H9 (cell line): ENCODE measurements around the gene TMEM106C. TPM values are rescaled to one million over a fixed set of nuclear protein-coding genes. Genes with fewer than 3 reads are reported as not detected.

Source experiments
- DNase-seq: peaks from one replicate; pipeline ENCODE4 v3.0.0-alpha.2; 2017
- H2AFZ ChIP-seq: one replicate; pipeline ENCODE4 v1.6.1; 2013; ENCODE audit warnings: mild to moderate bottlenecking, low read length, control low read depth, moderate library complexity
- H2AK5ac ChIP-seq: 2 replicates; pipeline ENCODE4 v1.6.1; 2013; ENCODE audit warnings: low read length, control low read depth, mixed read lengths; ENCODE audit not compliant: insufficient read length
- H2BK120ac ChIP-seq: one replicate; pipeline ENCODE4 v1.6.1; 2013; ENCODE audit warnings: low read depth, mild to moderate bottlenecking, low read length, control low read depth, inconsistent platforms; ENCODE audit not compliant: poor library complexity, severe bottlenecking
- H2BK12ac ChIP-seq: 2 replicates; pipeline ENCODE4 v1.6.1; 2013; ENCODE audit warnings: low read length, control low read depth, mixed read lengths, low read depth; ENCODE audit not compliant: insufficient read length
- H2BK15ac ChIP-seq: 2 replicates; pipeline ENCODE4 v1.6.1; 2013; ENCODE audit warnings: low read depth, low read length, control low read depth
- H2BK20ac ChIP-seq: one replicate; pipeline ENCODE4 v1.6.1; 2013; ENCODE audit warnings: low read depth, mild to moderate bottlenecking, low read length, control low read depth, inconsistent platforms; ENCODE audit not compliant: poor library complexity, severe bottlenecking
- H2BK5ac ChIP-seq: 2 replicates; pipeline ENCODE4 v1.6.1; 2013; ENCODE audit warnings: low read length, control low read depth, mixed read lengths; ENCODE audit not compliant: insufficient read length
- H3K14ac ChIP-seq: 2 replicates; pipeline ENCODE4 v1.6.1; 2013; ENCODE audit warnings: low read length, control low read depth; ENCODE audit not compliant: insufficient read depth
- H3K18ac ChIP-seq: 2 replicates; pipeline ENCODE4 v1.6.1; 2013; ENCODE audit warnings: low read depth, mild to moderate bottlenecking, mixed read lengths, low read length, control low read depth; ENCODE audit not compliant: insufficient read length
- H3K23ac ChIP-seq: 2 replicates; pipeline ENCODE4 v1.6.1; 2013; ENCODE audit warnings: low read length, control low read depth, mixed read lengths, low read depth; ENCODE audit not compliant: insufficient read length
- H3K23me2 ChIP-seq: 2 replicates; pipeline ENCODE4 v1.6.1; 2013; ENCODE audit warnings: low read depth, mild to moderate bottlenecking, mixed read lengths, low read length, control low read depth; ENCODE audit not compliant: insufficient read length, poor library complexity, severe bottlenecking
- H3K27ac ChIP-seq: 2 replicates; pipeline ENCODE4 v1.5.1; 2013; ENCODE audit warnings: low read length, control low read depth, mixed read lengths, low read depth; ENCODE audit not compliant: insufficient read length
- H3K27me3 ChIP-seq: 2 replicates; pipeline ENCODE4 v1.6.1; 2013; ENCODE audit warnings: low read length, control low read depth, inconsistent platforms; ENCODE audit not compliant: insufficient read depth
- H3K4ac ChIP-seq: 2 replicates; pipeline ENCODE4 v1.6.1; 2013; ENCODE audit warnings: low read depth, mild to moderate bottlenecking, control low read depth, inconsistent platforms, low read length, moderate library complexity
- H3K4me1 ChIP-seq: 2 replicates; pipeline ENCODE4 v1.6.1; 2013; ENCODE audit warnings: low read length, control low read depth, inconsistent platforms; ENCODE audit not compliant: insufficient read depth
- H3K4me2 ChIP-seq: 2 replicates; pipeline ENCODE4 v1.6.1; 2013; ENCODE audit warnings: low read length, control low read depth, mixed read lengths; ENCODE audit not compliant: insufficient read length, insufficient read depth
- H3K56ac ChIP-seq: 2 replicates; pipeline ENCODE4 v1.6.1; 2013; ENCODE audit warnings: low read depth, mild to moderate bottlenecking, mixed read lengths, low read length, control low read depth; ENCODE audit not compliant: insufficient read length
- H3K79me1 ChIP-seq: 2 replicates; pipeline ENCODE4 v1.6.1; 2013; ENCODE audit warnings: low read depth, mild to moderate bottlenecking, moderate library complexity, low read length, control low read depth, inconsistent platforms; ENCODE audit not compliant: insufficient read depth, poor library complexity, severe bottlenecking
- H3K79me2 ChIP-seq: 2 replicates; pipeline ENCODE4 v1.6.1; 2013; ENCODE audit warnings: low read length, control low read depth, inconsistent platforms; ENCODE audit not compliant: insufficient read depth
- H3K9ac ChIP-seq: 2 replicates; pipeline ENCODE4 v1.6.1; 2013; ENCODE audit warnings: low read length, control low read depth, mixed read lengths; ENCODE audit not compliant: insufficient read length; ENCODE audit errors: extremely low read depth
- H3K9me3 ChIP-seq: one replicate; pipeline ENCODE4 v1.6.1; 2013; ENCODE audit warnings: low read depth, low read length, inconsistent platforms; ENCODE audit not compliant: control insufficient read depth
- H3T11ph ChIP-seq: one replicate; pipeline ENCODE4 v1.6.1; 2013; ENCODE audit warnings: mild to moderate bottlenecking, low read length, control low read depth, inconsistent platforms
- H4K20me1 ChIP-seq: one replicate; pipeline ENCODE4 v1.6.1; 2013; ENCODE audit not compliant: control insufficient read depth, insufficient read length, insufficient read depth
- H4K5ac ChIP-seq: 2 replicates; pipeline ENCODE4 v1.6.1; 2013; ENCODE audit warnings: low read depth, mild to moderate bottlenecking, mixed read lengths, low read length, control low read depth; ENCODE audit not compliant: insufficient read length
- H4K8ac ChIP-seq: replicated peaks from 2 replicates; pipeline ENCODE4 v1.6.1; 2013; ENCODE audit warnings: low read length, control low read depth, mixed read lengths, low read depth; ENCODE audit not compliant: insufficient read length
- H4K91ac ChIP-seq: 2 replicates; pipeline ENCODE4 v1.6.1; 2013; ENCODE audit warnings: low read depth, mild to moderate bottlenecking, moderate library complexity, mixed read lengths, low read length, control low read depth; ENCODE audit not compliant: insufficient read length
- H3K27ac Mint-ChIP-seq, 3 experiments: 2 replicates in 2 of 3; 3 replicates in 1 of 3; pipeline ENCODE4 v1.8.0; 2020 to 2021; ENCODE audit warnings: mixed read lengths in 3 of 3, mild to moderate bottlenecking in 1 of 3, moderate library complexity in 1 of 3
- H3K27me3 Mint-ChIP-seq: 2 replicates; pipeline ENCODE4 v1.8.0; 2021; ENCODE audit warnings: low read depth, mild to moderate bottlenecking, moderate library complexity, mixed read lengths
- H3K36me3 Mint-ChIP-seq, 3 experiments: 2 replicates in 2 of 3; 3 replicates in 1 of 3; pipeline ENCODE4 v1.8.0; 2020 to 2021; ENCODE audit warnings: low read depth in 3 of 3, mixed read lengths in 3 of 3; ENCODE audit not compliant: insufficient read depth in 1 of 3
- H3K4me1 Mint-ChIP-seq, 2 experiments: 2 replicates each; pipeline ENCODE4 v1.8.0; 2020; ENCODE audit warnings: mixed read lengths in 2 of 2
- H3K4me3 Mint-ChIP-seq, 2 experiments: 2 replicates in 1 of 2; 3 replicates in 1 of 2; pipeline ENCODE4 v1.8.0; 2020 to 2021; ENCODE audit warnings: mild to moderate bottlenecking in 2 of 2, mixed read lengths in 2 of 2, moderate library complexity in 1 of 2
- H3K9me3 Mint-ChIP-seq, 2 experiments: 2 replicates in 1 of 2; 3 replicates in 1 of 2; pipeline ENCODE4 v1.8.0; 2020; ENCODE audit warnings: mild to moderate bottlenecking in 2 of 2, mixed read lengths in 2 of 2, moderate library complexity in 1 of 2
- CTCF ChIP-seq: fragments of 200-600 bp; sonication (generic); conservative IDR thresholded peaks from 3 replicates; pipeline ENCODE4 v1.8.0; 2021; ENCODE audit warnings: antibody characterized with exemption, mild to moderate bottlenecking
- WGBS: extraction: QIAGEN DNeasy Blood & Tissue Kit; methylation state at CpG from one replicate; pipeline ENCODE4 v1.1.7; 2013; ENCODE audit warnings: missing lambda C conversion rate, low lambda C conversion rate, mixed read lengths; ENCODE audit not compliant: insufficient read length; ENCODE audit errors: extremely low coverage; 5-methylcytosine and 5-hydroxymethylcytosine counted together
- total RNA-seq: library from RNA; stranded (reverse); gene quantifications from 2 replicates; pipeline ENCODE4 v1.2.1, GENCODE V29; 2021

The TMEM106C gene
- total RNA-seq, 1 experiment from 2014 or later = 43.7 TPM

GRCh38 chr12:47965581-47965980 lies 2.2 kb downstream of the TMEM106C start:
- H3K79me1 ChIP-seq = no peaks in the 10 kb centered on the region
- H3K79me2 ChIP-seq = no peaks in the 10 kb centered on the region
- H2BK5ac ChIP-seq = no peak overlapping the region
- H3K9ac ChIP-seq = no peak overlapping the region
- no peak for TF ChIP-seq CTCF
- Mint-ChIP-seq H3K36me3 (peaks cover 8 to 24% (median 9%) of the 10 kb centered on the region in 3 experiments), H3K9me3 (peaks cover 8 to 9% of the 10 kb centered on the region in 2 experiments; a peak in 4 of 5 replicates), H3K4me1 (peaks cover 20 to 25% of the 10 kb centered on the region in 2 experiments), H3K4me3 (no peak overlapping the region; a peak in 1 of 5 replicates), H3K27ac (no peak overlapping the region), H3K27me3 (peaks cover 53% of the 10 kb centered on the region)
- no CpG with 5 or more reads among the region's 3 CpGs for WGBS
- H2BK120ac ChIP-seq = no peak overlapping the region
- H3K4me2 ChIP-seq = no peak overlapping the region
- no peak overlapping the region for H2BK20ac ChIP-seq
- H3T11ph ChIP-seq = no peak overlapping the region
- H2BK15ac ChIP-seq = no peak overlapping the region
- no peaks in the 10 kb centered on the region for H3K4me1 ChIP-seq
- H2AFZ ChIP-seq = no peak overlapping the region
- DNase-seq = no peak
- H2BK12ac ChIP-seq = no peak overlapping the region
- H4K8ac ChIP-seq = no peak overlapping the region
- H3K9me3 ChIP-seq = peaks cover under 1% of the 10 kb centered on the region
- no peak overlapping the region for H3K27ac ChIP-seq
- H2AK5ac ChIP-seq = no peak overlapping the region
- H4K91ac ChIP-seq = no peak overlapping the region
- H3K27me3 ChIP-seq = no peaks in the 10 kb centered on the region; the same call in 1 of the 2 replicates
- H3K23me2 ChIP-seq = peaks cover 8% of the 10 kb centered on the region
- no peak overlapping the region for H4K5ac ChIP-seq
- no peak overlapping the region for H3K14ac ChIP-seq
- no peak overlapping the region for H3K4ac ChIP-seq
- H3K56ac ChIP-seq = no peak overlapping the region
- H4K20me1 ChIP-seq = no peaks in the 10 kb centered on the region
- H3K18ac ChIP-seq = no peak overlapping the region
- no peak overlapping the region for H3K23ac ChIP-seq
